ENCODE measurements around the gene ASIC5. TPM values are rescaled to one million over a fixed set of nuclear protein-coding genes. Genes with fewer than 3 reads are reported as not detected.
A peak's percentile ranks its signal among the peaks of the same experiment; 100 is the strongest.

The ASIC5 gene
- total RNA-seq, 2 donors from 2014 or later, result not detected

- TF ChIP-seq POLR2AphosphoS5 (IDR thresholded peaks at IDR 0.05), result no peak
- H3K27me3 ChIP-seq (replicated peaks; ENCODE audit: insufficient read depth), result no peaks in the 10 kb centered on the region
- intact Hi-C loops (cut with DNase I), result no loop called here
These were observed 70.1 kb downstream of the ASIC5 start for GRCh38 chr4:155795991-155796390.

GRCh38 chr4:155794589-155795236 is 71.4 kb downstream of the ASIC5 start:
- Histone ChIP-seq H3K4me1 (replicated peaks) (no peaks in the 10 kb centered on the region), H3K36me3 (no peaks in the 10 kb centered on the region), H3K4me3 (no peak overlapping the region), H3K9me3 (no peaks in the 10 kb centered on the region), H3K27ac (no peak overlapping the region), H3K27me3 (replicated peaks; ENCODE audit: insufficient read depth) (no peaks in the 10 kb centered on the region)
- intact Hi-C loops (cut with DNase I), result no loop called here
- TF ChIP-seq POLR2AphosphoS5 (IDR thresholded peaks at IDR 0.05), result no peak
- TF ChIP-seq POLR2A (IDR thresholded peaks at IDR 0.05), result no peak
- TF ChIP-seq, protein P1, sequence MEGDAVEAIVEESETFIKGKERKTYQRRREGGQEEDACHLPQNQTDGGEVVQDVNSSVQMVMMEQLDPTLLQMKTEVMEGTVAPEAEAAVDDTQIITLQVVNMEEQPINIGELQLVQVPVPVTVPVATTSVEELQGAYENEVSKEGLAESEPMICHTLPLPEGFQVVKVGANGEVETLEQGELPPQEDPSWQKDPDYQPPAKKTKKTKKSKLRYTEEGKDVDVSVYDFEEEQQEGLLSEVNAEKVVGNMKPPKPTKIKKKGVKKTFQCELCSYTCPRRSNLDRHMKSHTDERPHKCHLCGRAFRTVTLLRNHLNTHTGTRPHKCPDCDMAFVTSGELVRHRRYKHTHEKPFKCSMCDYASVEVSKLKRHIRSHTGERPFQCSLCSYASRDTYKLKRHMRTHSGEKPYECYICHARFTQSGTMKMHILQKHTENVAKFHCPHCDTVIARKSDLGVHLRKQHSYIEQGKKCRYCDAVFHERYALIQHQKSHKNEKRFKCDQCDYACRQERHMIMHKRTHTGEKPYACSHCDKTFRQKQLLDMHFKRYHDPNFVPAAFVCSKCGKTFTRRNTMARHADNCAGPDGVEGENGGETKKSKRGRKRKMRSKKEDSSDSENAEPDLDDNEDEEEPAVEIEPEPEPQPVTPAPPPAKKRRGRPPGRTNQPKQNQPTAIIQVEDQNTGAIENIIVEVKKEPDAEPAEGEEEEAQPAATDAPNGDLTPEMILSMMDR (IDR thresholded peaks at IDR 0.05), result no peak
- no peak for DNase-seq (ENCODE audit: low spot score)
- 88% methylated on average over 1 of the region's 1 CpG for WGBS

More at GRCh38 chr4:155795991-155796390, 70.1 kb downstream of the ASIC5 start:
- Histone ChIP-seq H3K27ac (no peak overlapping the region), H3K4me1 (replicated peaks) (no peaks in the 10 kb centered on the region), H3K4me3 (no peak overlapping the region), H3K36me3 (no peaks in the 10 kb centered on the region), H3K9me3 (no peaks in the 10 kb centered on the region)
- DNase-seq (ENCODE audit: low spot score), result no peak
- 60% methylated on average over 3 of the region's 3 CpGs for WGBS

- DNase-seq (ENCODE audit: low spot score), result no peak
- no peaks in the 10 kb centered on the region for H3K9me3 ChIP-seq
- H3K27ac ChIP-seq, result no peak overlapping the region
- WGBS, result 96% methylated on average over 3 of the region's 3 CpGs
- H3K4me1 ChIP-seq (replicated peaks), result no peaks in the 10 kb centered on the region
- TF ChIP-seq POLR2AphosphoS5 (IDR thresholded peaks at IDR 0.05), result no peak
- no peak for TF ChIP-seq POLR2A (IDR thresholded peaks at IDR 0.05)
- TF ChIP-seq, protein P1 (IDR thresholded peaks at IDR 0.05), result no peak
- no peak overlapping the region for H3K4me3 ChIP-seq
- intact Hi-C loops (cut with DNase I), result loop anchor here (5.0 to 10.0 kb wide), 3 partner anchors 265 to 385 kb away; no protein-coding TSS in a partner anchor
- H3K27me3 ChIP-seq (replicated peaks; ENCODE audit: insufficient read depth), result no peaks in the 10 kb centered on the region
- no peaks in the 10 kb centered on the region for H3K36me3 ChIP-seq
These were observed 76.1 kb downstream of the ASIC5 start for GRCh38 chr4:155789982-155790381.

DNA sequence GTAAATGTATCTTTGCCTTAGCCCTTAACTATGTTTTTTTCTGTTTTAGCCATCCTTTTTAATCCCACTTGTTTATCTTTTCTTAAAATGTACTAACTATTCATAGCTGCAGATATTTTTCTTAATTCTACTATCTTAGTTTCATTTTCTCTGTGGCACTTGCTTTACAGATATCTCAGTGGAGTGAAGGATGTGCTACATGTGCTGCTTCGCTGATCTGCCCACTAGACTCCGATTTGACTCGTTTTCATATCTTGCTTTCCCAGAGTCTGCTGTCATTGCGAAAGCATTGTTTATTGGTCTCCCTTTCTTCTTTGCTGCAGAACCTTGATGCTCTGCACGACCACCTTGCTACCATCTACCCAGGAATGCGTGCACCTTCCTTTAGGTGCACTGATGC is 76.7 kb downstream of the ASIC5 start:
- H3K4me1 ChIP-seq (replicated peaks), result no peaks in the 10 kb centered on the region
- WGBS, result 72% methylated on average over 6 of the region's 6 CpGs
- DNase-seq (ENCODE audit: low spot score), result no peak
- no peak overlapping the region for H3K4me3 ChIP-seq
- H3K36me3 ChIP-seq, result no peaks in the 10 kb centered on the region
- no peaks in the 10 kb centered on the region for H3K9me3 ChIP-seq
- TF ChIP-seq, protein P1 (IDR thresholded peaks at IDR 0.05), result no peak
- TF ChIP-seq POLR2A (IDR thresholded peaks at IDR 0.05), result no peak
- TF ChIP-seq POLR2AphosphoS5 (IDR thresholded peaks at IDR 0.05), result no peak
- no peaks in the 10 kb centered on the region for H3K27me3 ChIP-seq (replicated peaks; ENCODE audit: insufficient read depth)
- intact Hi-C loops (cut with DNase I), result loop anchor here (5.0 to 10.0 kb wide), 3 partner anchors 265 to 385 kb away; no protein-coding TSS in a partner anchor
- H3K27ac ChIP-seq, result no peak overlapping the region

DNA sequence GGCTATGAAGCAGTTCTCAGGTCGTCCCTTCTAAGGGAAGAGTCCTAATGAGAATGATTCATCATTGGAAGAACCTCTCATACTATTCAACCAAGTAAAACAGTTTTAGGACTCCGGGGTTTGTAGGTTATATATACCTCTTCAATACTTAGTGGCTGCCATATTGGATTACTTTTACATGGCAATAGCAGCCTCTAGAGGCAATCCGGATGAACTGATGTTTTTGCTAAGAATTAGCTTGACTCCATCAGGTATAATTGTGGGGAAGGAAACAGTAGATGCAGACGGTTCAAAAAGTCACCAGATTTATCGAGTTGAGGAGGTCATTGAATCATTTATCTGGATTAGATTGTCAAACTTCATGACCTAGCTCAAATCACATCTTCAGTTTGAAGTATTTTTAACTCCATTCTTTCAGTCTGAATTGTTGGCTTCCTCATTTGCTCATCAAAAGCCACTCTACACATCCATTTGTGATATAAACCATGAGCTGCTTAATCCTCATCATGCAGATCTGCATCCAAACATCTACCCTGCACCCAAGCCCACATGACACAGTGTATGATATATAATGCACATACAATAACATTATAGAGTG is 78.9 kb downstream of the ASIC5 start:
- H3K9me3 ChIP-seq, result no peaks in the 10 kb centered on the region
- no peaks in the 10 kb centered on the region for H3K27me3 ChIP-seq (replicated peaks; ENCODE audit: insufficient read depth)
- no peaks in the 10 kb centered on the region for H3K4me1 ChIP-seq (replicated peaks)
- intact Hi-C loops (cut with DNase I), result loop anchor here (5.0 to 10.0 kb wide), 3 partner anchors 262 to 382 kb away; no protein-coding TSS in a partner anchor
- no peaks in the 10 kb centered on the region for H3K36me3 ChIP-seq
- TF ChIP-seq POLR2A (IDR thresholded peaks at IDR 0.05) (no peak), POLR2AphosphoS5 (IDR thresholded peaks at IDR 0.05) (peak; percentile 25)
- TF ChIP-seq, protein P1 (IDR thresholded peaks at IDR 0.05), result peak; percentile 32 to 86 (median 60)
- H3K4me3 ChIP-seq, result no peak overlapping the region
- peak; percentile 28 for DNase-seq (ENCODE audit: low spot score)
- 40% methylated on average over 5 of the region's 5 CpGs for WGBS
- no peak overlapping the region for H3K27ac ChIP-seq

All from prostate gland (tissue), 2 donors.